Mesenchymal stem cell (in vitro differentiated cells and primary cell): ENCODE results near the gene ADAMTSL1.

Source experiments
- DNase-seq: peaks from one replicate; pipeline ENCODE4 v3.0.0-alpha.2; 2013
- H2AFZ ChIP-seq: one replicate; pipeline ENCODE4 v1.6.1; 2013; ENCODE audit warnings: low read depth, mild to moderate bottlenecking, control low read depth, inconsistent platforms, low read length, moderate library complexity
- H2AK5ac ChIP-seq: 2 replicates; pipeline ENCODE4 v1.6.1; 2013; ENCODE audit warnings: low read length, moderate library complexity, mild to moderate bottlenecking, inconsistent platforms; ENCODE audit not compliant: severe bottlenecking
- H2BK120ac ChIP-seq: one replicate; pipeline ENCODE4 v1.6.1; 2013; ENCODE audit warnings: low read depth, mild to moderate bottlenecking, inconsistent platforms, low read length, moderate library complexity
- H2BK12ac ChIP-seq, 2 experiments: one replicate each; pipeline ENCODE4 v1.6.1; 2013; ENCODE audit warnings: inconsistent platforms in 2 of 2, low read length in 2 of 2, mild to moderate bottlenecking in 2 of 2, moderate library complexity in 2 of 2, control low read depth in 1 of 2
- H2BK15ac ChIP-seq: one replicate; pipeline ENCODE4 v1.6.1; 2013; ENCODE audit warnings: mild to moderate bottlenecking, low read depth, inconsistent platforms; ENCODE audit not compliant: poor library complexity, severe bottlenecking
- H2BK5ac ChIP-seq: 2 replicates; pipeline ENCODE4 v1.6.1; 2013; ENCODE audit warnings: low read depth, mild to moderate bottlenecking, low read length, control low read depth, inconsistent platforms; ENCODE audit not compliant: poor library complexity, severe bottlenecking
- H3K14ac ChIP-seq, 2 experiments: one replicate each; pipeline ENCODE4 v1.6.1; 2013; ENCODE audit warnings: inconsistent platforms in 2 of 2, low read length in 2 of 2, control low read depth in 1 of 2, mild to moderate bottlenecking in 1 of 2, moderate library complexity in 1 of 2
- H3K18ac ChIP-seq, 2 experiments: one replicate each; pipeline ENCODE4 v1.6.1; 2013; ENCODE audit warnings: inconsistent platforms in 2 of 2, low read length in 2 of 2, control low read depth in 1 of 2, low read depth in 1 of 2, mild to moderate bottlenecking in 1 of 2
- H3K23ac ChIP-seq, 2 experiments: one replicate each; pipeline ENCODE4 v1.6.1; 2013; ENCODE audit warnings: inconsistent platforms in 2 of 2, low read length in 2 of 2, mild to moderate bottlenecking in 2 of 2, moderate library complexity in 2 of 2, control low read depth in 1 of 2
- H3K27ac ChIP-seq: 2 replicates; pipeline ENCODE4 v1.5.1; 2013; ENCODE audit warnings: mild to moderate bottlenecking, moderate library complexity, low read length, control low read depth, inconsistent platforms; ENCODE audit not compliant: poor library complexity, severe bottlenecking
- H3K27me3 ChIP-seq, 2 experiments: 2 replicates each; pipeline versions ENCODE4 v1.6.1 to v1.7.0; 2013; ENCODE audit warnings: low read length in 2 of 2, mild to moderate bottlenecking in 2 of 2, moderate library complexity in 2 of 2, control low read depth in 1 of 2, inconsistent platforms in 1 of 2; ENCODE audit not compliant: control insufficient read depth in 1 of 2, insufficient read depth in 1 of 2
- H3K36me3 ChIP-seq, 2 experiments: 2 replicates each; pipeline versions ENCODE4 v1.6.1 to v1.7.0; 2013; ENCODE audit warnings: low read length in 2 of 2, control low read depth in 1 of 2, inconsistent platforms in 1 of 2, low read depth in 1 of 2, mild to moderate bottlenecking in 1 of 2; ENCODE audit not compliant: insufficient read depth in 2 of 2, control insufficient read depth in 1 of 2
- H3K4ac ChIP-seq, 2 experiments: one replicate each; pipeline ENCODE4 v1.6.1; 2013; ENCODE audit warnings: inconsistent platforms in 2 of 2, low read length in 2 of 2, mild to moderate bottlenecking in 2 of 2, moderate library complexity in 2 of 2, control low read depth in 1 of 2, low read depth in 1 of 2
- H3K4me1 ChIP-seq: 2 replicates; pipeline ENCODE4 v1.6.1; 2013; ENCODE audit warnings: low read depth, low read length, control low read depth; ENCODE audit not compliant: control insufficient read depth, insufficient read depth
- H3K4me2 ChIP-seq: 2 replicates; pipeline ENCODE4 v1.6.1; 2013; ENCODE audit warnings: low read length, mild to moderate bottlenecking, inconsistent platforms; ENCODE audit not compliant: poor library complexity, severe bottlenecking
- H3K4me3 ChIP-seq, 2 experiments: 2 replicates each; pipeline versions ENCODE4 v1.5.1 to v1.7.0; 2013; ENCODE audit warnings: low read length in 2 of 2, mild to moderate bottlenecking in 2 of 2, control low read depth in 1 of 2, low read depth in 1 of 2; ENCODE audit not compliant: insufficient read depth in 1 of 2
- H3K79me1 ChIP-seq: replicated peaks from 2 replicates; pipeline ENCODE4 v1.6.1; 2013; ENCODE audit warnings: mild to moderate bottlenecking, control low read depth, low read length, inconsistent platforms; ENCODE audit not compliant: poor library complexity, severe bottlenecking
- H3K9ac ChIP-seq: 2 replicates; pipeline ENCODE4 v1.7.0; 2013; ENCODE audit warnings: mild to moderate bottlenecking, low read length, moderate library complexity
- H3K9me3 ChIP-seq: 2 replicates; pipeline ENCODE4 v1.7.0; 2013; ENCODE audit warnings: mild to moderate bottlenecking, low read length; ENCODE audit not compliant: control insufficient read depth
- H4K8ac ChIP-seq: one replicate; pipeline ENCODE4 v1.6.1; 2013; ENCODE audit warnings: inconsistent platforms, mild to moderate bottlenecking, low read length, moderate library complexity
- H4K91ac ChIP-seq: one replicate; pipeline ENCODE4 v1.6.1; 2013; ENCODE audit warnings: mild to moderate bottlenecking, low read length, inconsistent platforms
- WGBS: methylation state at CpG from one replicate; pipeline ENCODE4 v1.1.7; 2013; ENCODE audit warnings: mixed read lengths; 5-methylcytosine and 5-hydroxymethylcytosine counted together

Gene ADAMTSL1

GRCh38 chr9:18626046-18626698 is 152.2 kb downstream of the ADAMTSL1 start:
- Histone ChIP-seq H4K91ac (no peak overlapping the region), H3K9me3 (no peaks in the 10 kb centered on the region), H3K4me2 (no peak overlapping the region), H2AFZ (no peak overlapping the region), H3K27me3 (no peaks in the 10 kb centered on the region), H3K36me3 (peaks cover 5 to 86% of the 10 kb centered on the region in 2 experiments), H3K23ac (no peak overlapping the region), H3K9ac (no peak overlapping the region), H2BK15ac (no peak overlapping the region), H2BK120ac (no peak overlapping the region), H3K14ac (no peak overlapping the region), H2BK5ac (no peak overlapping the region), H3K79me1 (peaks cover 5% of the 10 kb centered on the region), H3K4ac (no peak overlapping the region), H2AK5ac (no peak overlapping the region), H3K4me1 (no peaks in the 10 kb centered on the region), H2BK12ac (no peak overlapping the region), H3K18ac (no peak overlapping the region), H3K4me3 (no peak overlapping the region), H4K8ac (no peak overlapping the region), H3K27ac (no peak overlapping the region)
- WGBS: 74% methylated on average over 2 of the region's 2 CpGs
- no peak for DNase-seq

DNA sequence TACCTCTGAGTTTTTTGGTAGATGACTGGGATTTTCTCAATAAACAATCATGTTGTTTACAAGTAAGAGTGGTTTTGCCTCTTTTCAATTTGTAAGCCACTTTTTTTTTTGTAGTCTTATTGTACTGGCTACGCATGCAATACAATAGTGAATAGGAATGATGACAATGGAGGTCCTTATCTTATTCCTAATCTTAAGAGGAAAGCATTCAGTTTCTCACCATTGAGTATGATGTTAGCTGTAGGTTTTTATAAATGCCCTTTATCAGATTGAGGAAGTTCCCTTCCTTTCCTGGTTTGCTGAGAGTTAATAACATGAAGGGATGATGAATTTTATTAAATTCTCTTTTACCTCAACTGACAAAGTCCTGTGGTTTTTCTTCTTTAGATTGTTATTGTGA is 155.2 kb downstream of the ADAMTSL1 start:
- Histone ChIP-seq H3K9me3 (no peaks in the 10 kb centered on the region), H2AK5ac (no peak overlapping the region), H3K18ac (no peak overlapping the region), H2BK5ac (no peak overlapping the region), H3K27ac (no peak overlapping the region), H2BK12ac (no peak overlapping the region), H3K4me1 (peaks cover 3% of the 10 kb centered on the region), H4K8ac (no peak overlapping the region), H4K91ac (no peak overlapping the region), H3K14ac (no peak overlapping the region), H3K4me2 (no peak overlapping the region), H3K4ac (no peak overlapping the region), H3K36me3 (peaks cover 0 to 59% of the 10 kb centered on the region in 2 experiments), H3K9ac (no peak overlapping the region), H3K23ac (no peak overlapping the region), H2BK15ac (no peak overlapping the region), H3K4me3 (no peak overlapping the region), H3K79me1 (no peaks in the 10 kb centered on the region), H2AFZ (no peak overlapping the region), H2BK120ac (no peak overlapping the region), H3K27me3 (no peaks in the 10 kb centered on the region)
- no peak for DNase-seq
- WGBS: 100% methylated on average over 1 of the region's 1 CpG

- Histone ChIP-seq H2BK120ac (no peak overlapping the region), H3K14ac (no peak overlapping the region), H3K4me1 (peaks cover 3% of the 10 kb centered on the region), H3K79me1 (no peaks in the 10 kb centered on the region), H2BK5ac (no peak overlapping the region), H3K4me3 (peak overlapping the region in 1 of 2 experiments; percentile 9), H3K27ac (peak overlapping the region; percentile 35), H3K36me3 (peaks cover 0 to 48% of the 10 kb centered on the region in 2 experiments), H2AK5ac (no peak overlapping the region), H2BK12ac (no peak overlapping the region), H2AFZ (no peak overlapping the region), H3K4ac (no peak overlapping the region), H3K18ac (no peak overlapping the region), H3K23ac (no peak overlapping the region), H4K8ac (no peak overlapping the region), H3K9me3 (no peaks in the 10 kb centered on the region), H3K27me3 (no peaks in the 10 kb centered on the region), H3K9ac (peak overlapping the region; percentile 76), H2BK15ac (no peak overlapping the region), H3K4me2 (no peak overlapping the region), H4K91ac (no peak overlapping the region)
- DNase-seq: peak; percentile 76
- WGBS: 81% methylated on average over 5 of the region's 5 CpGs
Measured at GRCh38 chr9:18632632-18633403, 158.9 kb downstream of the ADAMTSL1 start.

- H2BK5ac ChIP-seq: no peak overlapping the region
Measured at GRCh38 chr9:18636781-18637180, 162.8 kb downstream of the ADAMTSL1 start.

More at GRCh38 chr9:18636781-18637180, 162.8 kb downstream of the ADAMTSL1 start:
- Histone ChIP-seq H3K4me2 (no peak overlapping the region), H3K9ac (no peak overlapping the region), H3K27ac (no peak overlapping the region), H4K91ac (no peak overlapping the region), H2AFZ (no peak overlapping the region), H3K36me3 (peaks cover 0 to 65% of the 10 kb centered on the region in 2 experiments), H4K8ac (no peak overlapping the region), H3K14ac (no peak overlapping the region), H2BK12ac (no peak overlapping the region), H3K79me1 (no peaks in the 10 kb centered on the region), H3K18ac (no peak overlapping the region), H3K23ac (no peak overlapping the region), H2BK15ac (no peak overlapping the region), H3K9me3 (no peaks in the 10 kb centered on the region), H3K27me3 (no peaks in the 10 kb centered on the region), H3K4me3 (no peak overlapping the region), H2AK5ac (no peak overlapping the region), H3K4ac (no peak overlapping the region), H2BK120ac (no peak overlapping the region), H3K4me1 (peaks cover 3% of the 10 kb centered on the region)
- no peak for DNase-seq
- WGBS: no CpG with 5 or more reads among the region's 2 CpGs
